Neural cell (in vitro differentiated cells): ENCODE measurements around the gene PGLYRP4. TPM values are rescaled to one million over a fixed set of nuclear protein-coding genes. Genes with fewer than 3 reads are reported as not detected.

Experiments used
- H2AFZ ChIP-seq: fragments of 200-600, 300-800 bp; sonication (generic), shearing (Covaris generic); 2 replicates; pipeline ENCODE4 v1.6.0; 2014; ENCODE audit warnings: low read depth, mild to moderate bottlenecking, antibody characterized with exemption, low read length, moderate library complexity
- H3F3A ChIP-seq: fragments of 200-600 bp; shearing (Covaris generic); 2 replicates; pipeline ENCODE4 v1.6.1; 2016; ENCODE audit warnings: mild to moderate bottlenecking, moderate library complexity, mixed read lengths, antibody characterized with exemption, low read length; ENCODE audit not compliant: insufficient read depth, poor library complexity, severe bottlenecking
- H3K27ac ChIP-seq: fragments of 200-600, 300-800 bp; sonication (generic), shearing (Covaris generic); 2 replicates; pipeline ENCODE4 v1.5.1; 2014; ENCODE audit warnings: mild to moderate bottlenecking, low read length, moderate library complexity
- H3K27me3 ChIP-seq: fragments of 300-800, 200-600 bp; sonication (generic), shearing (Covaris generic); 2 replicates; pipeline ENCODE4 v1.6.0; 2014; ENCODE audit warnings: mild to moderate bottlenecking, low read depth, low read length, moderate library complexity; ENCODE audit not compliant: insufficient read depth
- H3K36me3 ChIP-seq: fragments of 300-800, 200-600 bp; sonication (generic), shearing (Covaris generic); 2 replicates; pipeline ENCODE4 v1.5.1; 2014; ENCODE audit warnings: mild to moderate bottlenecking, antibody characterized with exemption, low read length, moderate library complexity; ENCODE audit not compliant: insufficient read depth
- H3K4me2 ChIP-seq: fragments of 300-800, 200-600 bp; sonication (generic), shearing (Covaris generic); 2 replicates; pipeline ENCODE4 v1.6.0; 2014; ENCODE audit warnings: mild to moderate bottlenecking, low read length
- H3K4me3 ChIP-seq: fragments of 300-800, 200-600 bp; sonication (generic), shearing (Covaris generic); 2 replicates; pipeline ENCODE4 v1.5.1; 2014; ENCODE audit warnings: mild to moderate bottlenecking, low read length, moderate library complexity
- H3K79me2 ChIP-seq: fragments of 200-600 bp; shearing (Covaris generic); replicated peaks from 2 replicates; pipeline ENCODE4 v1.6.0; 2014; ENCODE audit warnings: mild to moderate bottlenecking, low read length, moderate library complexity; ENCODE audit not compliant: insufficient read depth
- H3K9ac ChIP-seq: fragments of 300-800, 200-600 bp; sonication (generic), shearing (Covaris generic); 2 replicates; pipeline ENCODE4 v1.6.1; 2016; ENCODE audit warnings: mild to moderate bottlenecking, low read length, mixed read lengths
- H3K9me2 ChIP-seq: fragments of 200-600 bp; shearing (Covaris generic); 2 replicates; pipeline ENCODE4 v1.6.1; 2016; ENCODE audit warnings: mild to moderate bottlenecking, low read length, mixed read lengths; ENCODE audit not compliant: insufficient read depth
- H3K9me3 ChIP-seq: fragments of 200-600, 300-800 bp; sonication (generic), shearing (Covaris generic); 2 replicates; pipeline ENCODE4 v1.6.1; 2016; ENCODE audit warnings: mild to moderate bottlenecking, mixed run types, low read length, moderate library complexity, mixed read lengths
- H4K20me1 ChIP-seq: fragments of 200-600 bp; shearing (Covaris generic); 2 replicates; pipeline ENCODE4 v1.6.1; 2016; ENCODE audit warnings: mild to moderate bottlenecking, mixed run types; ENCODE audit not compliant: insufficient read depth
- EP300 ChIP-seq: fragments of 450-650 bp; conservative IDR thresholded peaks from 2 replicates; pipeline ENCODE4 v1.6.1; 2014; ENCODE audit warnings: antibody characterized with exemption, mild to moderate bottlenecking, moderate library complexity; ENCODE audit not compliant: poor library complexity, severe bottlenecking
- EZH2 ChIP-seq: fragments of 200-600, 300-800 bp; shearing (Covaris generic), sonication (generic); IDR thresholded peaks from 2 replicates; pipeline ENCODE4 v1.6.1; 2014; ENCODE audit warnings: antibody characterized with exemption, low read length, borderline replicate concordance, mild to moderate bottlenecking; ENCODE audit not compliant: insufficient read depth, poor library complexity, severe bottlenecking
- MXI1 ChIP-seq: fragments of 450-650 bp; conservative IDR thresholded peaks from 2 replicates; pipeline ENCODE4 v1.6.1; 2014; ENCODE audit warnings: antibody characterized with exemption, mild to moderate bottlenecking; ENCODE audit not compliant: poor library complexity, severe bottlenecking
- POLR2AphosphoS5 ChIP-seq: IDR thresholded peaks from 2 replicates; pipeline ENCODE4 v1.6.1; 2012
- RAD21 ChIP-seq: fragments of 450-650 bp; conservative IDR thresholded peaks from 2 replicates; pipeline ENCODE4 v1.6.1; 2014; ENCODE audit warnings: antibody characterized with exemption, mild to moderate bottlenecking, moderate library complexity
- SMC3 ChIP-seq: fragments of 450-650 bp; conservative IDR thresholded peaks from 2 replicates; pipeline ENCODE4 v1.6.1; 2014; ENCODE audit warnings: antibody characterized with exemption, mild to moderate bottlenecking, moderate library complexity; ENCODE audit not compliant: poor library complexity
- TAF1 ChIP-seq: IDR thresholded peaks from 2 replicates; pipeline ENCODE4 v1.6.1; 2012; ENCODE audit warnings: low read depth
- polyA plus RNA-seq: library from polyadenylated mRNA; depleted of rRNA; stranded (reverse); fragments of >200 nt; gene quantifications from 2 replicates; pipeline ENCODE4 v1.2.3, GENCODE V29; 2014
- TF ChIP-seq, protein P1 (sequence below): fragments of 450-650 bp; IDR thresholded peaks from 2 replicates; pipeline ENCODE4 v1.5.1; 2014; ENCODE audit warnings: antibody characterized with exemption, mild to moderate bottlenecking, moderate library complexity; ENCODE audit not compliant: poor library complexity, severe bottlenecking
- TF ChIP-seq, protein P2 (sequence below): IDR thresholded peaks from 2 replicates; pipeline ENCODE4 v1.6.1; 2012; ENCODE audit warnings: borderline replicate concordance

The PGLYRP4 gene
- polyA plus RNA-seq, 1 donor from 2014 or later: not detected

- Histone ChIP-seq H2AFZ (no peak overlapping the region), H4K20me1 (no peaks in the 10 kb centered on the region), H3K9ac (no peak overlapping the region), H3F3A (no peaks in the 10 kb centered on the region), H3K36me3 (no peaks in the 10 kb centered on the region), H3K4me3 (no peak overlapping the region), H3K4me2 (no peak overlapping the region), H3K79me2 (no peaks in the 10 kb centered on the region), H3K27ac (no peak overlapping the region), H3K9me3 (no peaks in the 10 kb centered on the region), H3K27me3 (no peaks in the 10 kb centered on the region), H3K9me2 (no peaks in the 10 kb centered on the region)
- TF ChIP-seq, protein P1, sequence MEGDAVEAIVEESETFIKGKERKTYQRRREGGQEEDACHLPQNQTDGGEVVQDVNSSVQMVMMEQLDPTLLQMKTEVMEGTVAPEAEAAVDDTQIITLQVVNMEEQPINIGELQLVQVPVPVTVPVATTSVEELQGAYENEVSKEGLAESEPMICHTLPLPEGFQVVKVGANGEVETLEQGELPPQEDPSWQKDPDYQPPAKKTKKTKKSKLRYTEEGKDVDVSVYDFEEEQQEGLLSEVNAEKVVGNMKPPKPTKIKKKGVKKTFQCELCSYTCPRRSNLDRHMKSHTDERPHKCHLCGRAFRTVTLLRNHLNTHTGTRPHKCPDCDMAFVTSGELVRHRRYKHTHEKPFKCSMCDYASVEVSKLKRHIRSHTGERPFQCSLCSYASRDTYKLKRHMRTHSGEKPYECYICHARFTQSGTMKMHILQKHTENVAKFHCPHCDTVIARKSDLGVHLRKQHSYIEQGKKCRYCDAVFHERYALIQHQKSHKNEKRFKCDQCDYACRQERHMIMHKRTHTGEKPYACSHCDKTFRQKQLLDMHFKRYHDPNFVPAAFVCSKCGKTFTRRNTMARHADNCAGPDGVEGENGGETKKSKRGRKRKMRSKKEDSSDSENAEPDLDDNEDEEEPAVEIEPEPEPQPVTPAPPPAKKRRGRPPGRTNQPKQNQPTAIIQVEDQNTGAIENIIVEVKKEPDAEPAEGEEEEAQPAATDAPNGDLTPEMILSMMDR: no peak
- TF ChIP-seq TAF1 (no peak), EP300 (no peak), RAD21 (no peak), SMC3 (no peak), MXI1 (no peak), POLR2AphosphoS5 (no peak), EZH2 (no peak)
- TF ChIP-seq, protein P2, sequence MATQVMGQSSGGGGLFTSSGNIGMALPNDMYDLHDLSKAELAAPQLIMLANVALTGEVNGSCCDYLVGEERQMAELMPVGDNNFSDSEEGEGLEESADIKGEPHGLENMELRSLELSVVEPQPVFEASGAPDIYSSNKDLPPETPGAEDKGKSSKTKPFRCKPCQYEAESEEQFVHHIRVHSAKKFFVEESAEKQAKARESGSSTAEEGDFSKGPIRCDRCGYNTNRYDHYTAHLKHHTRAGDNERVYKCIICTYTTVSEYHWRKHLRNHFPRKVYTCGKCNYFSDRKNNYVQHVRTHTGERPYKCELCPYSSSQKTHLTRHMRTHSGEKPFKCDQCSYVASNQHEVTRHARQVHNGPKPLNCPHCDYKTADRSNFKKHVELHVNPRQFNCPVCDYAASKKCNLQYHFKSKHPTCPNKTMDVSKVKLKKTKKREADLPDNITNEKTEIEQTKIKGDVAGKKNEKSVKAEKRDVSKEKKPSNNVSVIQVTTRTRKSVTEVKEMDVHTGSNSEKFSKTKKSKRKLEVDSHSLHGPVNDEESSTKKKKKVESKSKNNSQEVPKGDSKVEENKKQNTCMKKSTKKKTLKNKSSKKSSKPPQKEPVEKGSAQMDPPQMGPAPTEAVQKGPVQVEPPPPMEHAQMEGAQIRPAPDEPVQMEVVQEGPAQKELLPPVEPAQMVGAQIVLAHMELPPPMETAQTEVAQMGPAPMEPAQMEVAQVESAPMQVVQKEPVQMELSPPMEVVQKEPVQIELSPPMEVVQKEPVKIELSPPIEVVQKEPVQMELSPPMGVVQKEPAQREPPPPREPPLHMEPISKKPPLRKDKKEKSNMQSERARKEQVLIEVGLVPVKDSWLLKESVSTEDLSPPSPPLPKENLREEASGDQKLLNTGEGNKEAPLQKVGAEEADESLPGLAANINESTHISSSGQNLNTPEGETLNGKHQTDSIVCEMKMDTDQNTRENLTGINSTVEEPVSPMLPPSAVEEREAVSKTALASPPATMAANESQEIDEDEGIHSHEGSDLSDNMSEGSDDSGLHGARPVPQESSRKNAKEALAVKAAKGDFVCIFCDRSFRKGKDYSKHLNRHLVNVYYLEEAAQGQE: no peak
Observed at GRCh38 chr1:153358691-153358975, 10.0 kb upstream of the PGLYRP4 start.

DNA sequence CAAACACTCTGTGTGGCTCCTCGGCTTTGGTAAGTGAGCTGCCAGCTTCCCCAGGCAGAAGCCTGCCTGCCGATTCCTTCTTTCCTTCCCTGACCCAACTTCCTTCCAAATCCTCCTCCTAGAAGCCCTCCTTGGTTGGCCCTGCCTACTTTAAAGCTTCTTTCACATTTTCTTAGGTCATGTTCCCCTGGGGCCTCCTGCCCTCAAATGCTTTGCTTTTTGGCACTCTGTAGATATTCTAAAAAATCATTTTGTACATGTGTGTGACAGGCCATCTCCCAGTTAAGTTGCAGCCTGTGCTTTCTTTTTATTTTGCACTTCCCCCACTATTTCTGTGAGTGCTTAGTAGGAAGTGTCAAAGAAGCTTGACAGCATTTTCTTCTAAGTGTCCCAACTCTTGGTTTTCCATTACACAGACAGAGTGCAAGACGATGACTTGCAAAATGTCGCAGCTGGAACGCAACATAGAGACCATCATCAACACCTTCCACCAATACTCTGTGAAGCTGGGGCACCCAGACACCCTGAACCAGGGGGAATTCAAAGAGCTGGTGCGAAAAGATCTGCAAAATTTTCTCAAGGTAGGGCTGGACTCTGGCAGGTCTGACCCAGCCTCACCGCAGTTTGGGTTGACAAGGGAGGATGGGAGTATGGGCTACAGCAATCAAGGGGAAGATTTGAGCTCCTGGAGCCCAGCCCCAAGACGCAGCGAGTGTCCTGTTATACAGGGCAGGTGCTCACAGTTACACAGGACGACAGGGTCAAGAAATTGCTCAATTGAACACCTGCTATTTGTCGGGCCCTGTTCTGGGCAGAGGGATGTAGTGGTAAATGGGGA lies 9.4 kb upstream of the PGLYRP4 start, which contains the start of gene S100A9:
S100A9 (plus strand) TSS at position 2 of the 838 bp plus-strand sequence; CDS start at position 432, 430 bp downstream.
- Histone ChIP-seq H3K27me3 (no peaks in the 10 kb centered on the region), H2AFZ (no peak within 1 kb of the TSS), H3K9ac (no peak within 1 kb of the TSS), H3K4me3 (no peak within 1 kb of the TSS), H3K79me2 (no peaks in the 10 kb centered on the region), H3K9me3 (no peaks in the 10 kb centered on the region), H4K20me1 (no peaks in the 10 kb centered on the region), H3F3A (no peaks in the 10 kb centered on the region), H3K9me2 (no peaks in the 10 kb centered on the region), H3K4me2 (no peak within 1 kb of the TSS), H3K27ac (no peak within 1 kb of the TSS), H3K36me3 (no peaks in the 10 kb centered on the region)
- TF ChIP-seq, protein P2: no peak
- no peak for TF ChIP-seq POLR2AphosphoS5
- no peak for TF ChIP-seq SMC3
- TF ChIP-seq EZH2: no peak
- TF ChIP-seq EP300: no peak
- TF ChIP-seq, protein P1: no peak
- TF ChIP-seq TAF1: no peak
- TF ChIP-seq MXI1: no peak
- TF ChIP-seq RAD21: no peak
